VCaP (cell line): ENCODE data around the gene DOK7.

Experiments
- H3K27ac ChIP-seq: fragments of 450-650 bp; 2 replicates; pipeline ENCODE4 v1.5.1; 2017
- TF ChIP-seq, protein P1 (sequence below): fragments of 450-650 bp; conservative IDR thresholded peaks from 2 replicates; pipeline ENCODE4 v1.5.1; 2017; ENCODE audit warnings: mild to moderate bottlenecking, moderate library complexity

The DOK7 gene

GRCh38 chr4:3417448-3417847 lies 45.7 kb upstream of the DOK7 start:
- no peak overlapping the region for H3K27ac ChIP-seq

DNA sequence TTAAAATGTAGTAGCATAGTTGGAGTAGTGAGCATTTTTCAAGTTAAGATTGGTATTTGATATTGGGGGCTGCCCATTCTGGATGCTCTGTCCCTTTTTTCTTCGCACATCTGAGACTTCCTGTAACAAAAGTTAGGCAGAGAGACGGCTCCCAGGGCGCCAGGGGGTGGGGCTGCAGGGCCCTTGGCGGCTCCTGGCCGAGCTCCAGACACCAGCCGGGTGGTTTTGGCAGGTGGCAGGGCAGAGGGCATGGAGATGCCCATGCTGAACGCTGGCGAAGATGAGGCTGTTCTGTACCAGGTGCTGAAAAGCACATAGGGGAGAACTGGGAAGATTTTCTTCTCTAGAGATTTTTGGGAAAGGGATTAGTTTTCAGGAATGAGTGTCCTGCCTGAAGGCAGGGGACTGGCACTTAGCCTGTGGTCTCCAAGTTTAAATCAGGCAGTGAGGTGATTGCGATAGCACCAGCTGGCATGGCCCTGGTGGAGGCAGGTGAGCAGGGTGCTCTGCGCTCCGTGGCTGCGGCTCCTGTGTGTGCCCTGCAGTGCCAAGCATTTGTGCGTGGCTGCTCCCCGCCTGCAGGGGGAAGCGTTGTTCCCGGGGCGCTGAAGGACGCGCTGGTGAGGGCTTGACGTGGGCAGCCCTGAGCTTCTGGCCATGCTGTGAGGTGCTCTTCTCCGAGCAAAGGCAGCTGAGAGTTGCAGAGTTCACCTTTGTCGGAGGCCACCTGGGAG lies 44.9 kb upstream of the DOK7 start:
- no peak overlapping the region for H3K27ac ChIP-seq
- TF ChIP-seq, protein P1, sequence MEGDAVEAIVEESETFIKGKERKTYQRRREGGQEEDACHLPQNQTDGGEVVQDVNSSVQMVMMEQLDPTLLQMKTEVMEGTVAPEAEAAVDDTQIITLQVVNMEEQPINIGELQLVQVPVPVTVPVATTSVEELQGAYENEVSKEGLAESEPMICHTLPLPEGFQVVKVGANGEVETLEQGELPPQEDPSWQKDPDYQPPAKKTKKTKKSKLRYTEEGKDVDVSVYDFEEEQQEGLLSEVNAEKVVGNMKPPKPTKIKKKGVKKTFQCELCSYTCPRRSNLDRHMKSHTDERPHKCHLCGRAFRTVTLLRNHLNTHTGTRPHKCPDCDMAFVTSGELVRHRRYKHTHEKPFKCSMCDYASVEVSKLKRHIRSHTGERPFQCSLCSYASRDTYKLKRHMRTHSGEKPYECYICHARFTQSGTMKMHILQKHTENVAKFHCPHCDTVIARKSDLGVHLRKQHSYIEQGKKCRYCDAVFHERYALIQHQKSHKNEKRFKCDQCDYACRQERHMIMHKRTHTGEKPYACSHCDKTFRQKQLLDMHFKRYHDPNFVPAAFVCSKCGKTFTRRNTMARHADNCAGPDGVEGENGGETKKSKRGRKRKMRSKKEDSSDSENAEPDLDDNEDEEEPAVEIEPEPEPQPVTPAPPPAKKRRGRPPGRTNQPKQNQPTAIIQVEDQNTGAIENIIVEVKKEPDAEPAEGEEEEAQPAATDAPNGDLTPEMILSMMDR = peak; percentile 30; the same call in 1 of the 2 replicates

More at GRCh38 chr4:3417448-3417847, 45.7 kb upstream of the DOK7 start:
- TF ChIP-seq, protein P1 = no peak

DNA sequence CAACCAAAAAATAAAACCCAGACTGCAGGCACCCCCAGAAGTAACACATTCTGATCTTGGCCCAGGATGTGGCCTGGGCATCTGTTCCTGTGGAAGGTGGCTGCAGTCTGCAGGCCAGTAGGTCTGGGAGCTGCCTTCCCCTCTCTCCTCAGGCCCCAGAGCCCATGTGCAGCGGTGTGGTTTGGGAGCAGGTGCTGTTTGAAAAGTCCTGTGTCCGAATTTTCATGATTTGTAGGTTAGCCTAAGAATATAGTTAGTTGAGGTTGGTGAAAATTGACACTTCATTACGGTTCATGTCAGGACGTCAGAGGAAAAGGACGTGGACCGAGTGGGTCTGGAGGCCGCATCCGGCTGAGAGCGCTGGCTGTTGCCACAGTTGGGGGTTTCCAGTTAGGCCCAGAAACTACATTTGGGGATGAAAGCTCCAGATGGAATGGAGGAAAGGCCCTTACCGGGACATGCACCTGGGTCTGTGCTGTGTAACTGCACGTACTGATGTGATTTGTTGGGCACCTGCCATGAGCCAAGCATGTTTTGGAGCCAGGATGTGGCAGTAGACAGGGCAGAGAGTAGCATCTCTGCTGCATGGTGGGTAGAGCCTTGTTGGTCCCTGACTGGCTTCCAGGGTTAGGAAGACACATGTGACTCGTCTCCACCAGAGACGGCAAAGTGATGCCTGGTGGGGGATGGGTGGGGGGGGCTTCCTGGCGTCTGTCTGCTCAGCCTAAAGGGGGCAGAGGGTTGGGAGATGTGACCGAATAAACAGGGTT lies 43.1 kb upstream of the DOK7 start:
- H3K27ac ChIP-seq = no peak overlapping the region
- TF ChIP-seq, protein P1 = no peak

DNA sequence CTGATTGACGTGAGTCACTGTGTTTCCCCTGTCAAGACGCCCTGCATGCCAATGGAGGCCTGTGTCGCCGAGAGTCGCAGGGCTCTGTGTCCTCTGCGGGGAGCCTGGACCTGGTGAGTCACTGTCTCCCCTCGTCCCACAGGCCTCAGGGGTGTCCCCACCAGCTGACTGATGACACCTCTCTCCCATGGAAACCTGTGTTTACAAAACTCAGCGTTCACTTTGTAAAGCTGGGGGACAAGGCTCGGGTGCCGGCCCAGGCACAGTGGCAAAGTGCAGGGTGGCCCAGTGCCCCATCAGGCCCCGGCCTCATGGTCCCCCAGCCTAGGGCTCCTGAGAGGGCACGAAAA lies 42.5 kb upstream of the DOK7 start:
- H3K27ac ChIP-seq = no peak overlapping the region
- TF ChIP-seq, protein P1 = no peak

DNA sequence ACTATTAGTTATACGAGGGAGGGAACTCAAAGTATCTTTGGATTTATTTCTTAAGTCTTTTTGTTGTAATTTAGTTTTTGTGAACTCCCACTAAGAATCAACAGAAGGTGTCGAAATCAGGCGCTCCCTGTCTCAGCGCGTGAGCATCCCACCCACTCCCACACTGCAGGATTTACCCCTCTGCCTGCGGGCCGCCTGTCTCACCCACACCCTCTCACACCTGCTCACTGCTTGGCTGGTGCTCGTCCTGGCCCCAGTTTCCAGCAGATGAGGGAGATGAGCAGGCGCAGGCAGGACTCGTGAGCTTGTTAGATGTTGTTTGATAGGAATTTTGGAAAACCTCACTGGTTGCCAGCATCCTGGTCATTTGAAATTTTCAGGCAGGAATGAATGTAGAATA lies 42.1 kb upstream of the DOK7 start:
- TF ChIP-seq, protein P1 = no peak
- H3K27ac ChIP-seq = no peak overlapping the region

- no peak overlapping the region for H3K27ac ChIP-seq
- TF ChIP-seq, protein P1 = no peak
Observed at GRCh38 chr4:3421470-3421869, 41.6 kb upstream of the DOK7 start.

- no peak overlapping the region for H3K27ac ChIP-seq
- TF ChIP-seq, protein P1 = no peak
Observed at GRCh38 chr4:3422241-3422801, 40.8 kb upstream of the DOK7 start.
